Osteoblast (primary cell): ENCODE measurements around the gene PKHD1. TPM values are rescaled to one million over a fixed set of nuclear protein-coding genes. Genes with fewer than 3 reads are reported as not detected.

Experiments
- DNase-seq: peaks from one replicate; pipeline ENCODE4 v3.0.0; 2011; ENCODE audit warnings: low spot score, mixed read lengths; ENCODE audit not compliant: insufficient read length; ENCODE audit errors: missing footprints
- H2AFZ ChIP-seq: 2 replicates; pipeline ENCODE4 v1.6.0; 2011; ENCODE audit warnings: mild to moderate bottlenecking, low read length
- H3K27ac ChIP-seq: 2 replicates; pipeline ENCODE4 v1.5.1; 2011; ENCODE audit warnings: mild to moderate bottlenecking, low read depth, low read length, moderate library complexity
- H3K27me3 ChIP-seq: 2 replicates; pipeline ENCODE4 v1.6.0; 2012; ENCODE audit warnings: mild to moderate bottlenecking, control low read depth, inconsistent platforms, low read length, moderate library complexity; ENCODE audit not compliant: insufficient read depth
- H3K36me3 ChIP-seq: 2 replicates; pipeline ENCODE4 v1.5.1; 2011; ENCODE audit warnings: mild to moderate bottlenecking, low read length, control low read depth, moderate library complexity; ENCODE audit not compliant: insufficient read depth
- H3K4me1 ChIP-seq: 2 replicates; pipeline ENCODE4 v1.5.1; 2011; ENCODE audit warnings: mild to moderate bottlenecking, low read length, control low read depth, moderate library complexity; ENCODE audit not compliant: insufficient read depth
- H3K4me2 ChIP-seq: 2 replicates; pipeline ENCODE4 v1.6.0; 2011; ENCODE audit warnings: mild to moderate bottlenecking, low read length; ENCODE audit not compliant: insufficient read depth
- H3K4me3 ChIP-seq: fragments of 200-600 bp; sonication (generic); 3 replicates; pipeline ENCODE4 v1.5.1; 2012; ENCODE audit warnings: mild to moderate bottlenecking, low read length, inconsistent platforms; ENCODE audit not compliant: insufficient read depth
- H3K79me2 ChIP-seq: 2 replicates; pipeline ENCODE4 v1.6.0; 2012; ENCODE audit warnings: mild to moderate bottlenecking, low read length, control low read depth, inconsistent platforms; ENCODE audit not compliant: insufficient read depth
- H3K9me3 ChIP-seq: 2 replicates; pipeline ENCODE4 v1.5.1; 2011; ENCODE audit warnings: low read depth, low read length, control low read depth
- H4K20me1 ChIP-seq: 2 replicates; pipeline ENCODE4 v1.6.0; 2012; ENCODE audit warnings: mild to moderate bottlenecking, low read length, control low read depth; ENCODE audit not compliant: insufficient read depth
- CTCF ChIP-seq: IDR thresholded peaks from 2 replicates; pipeline ENCODE4 v1.5.1; 2011; ENCODE audit warnings: mild to moderate bottlenecking, low read depth, low read length, moderate library complexity; ENCODE audit errors: extremely low read depth
- total RNA-seq: library from RNA; depleted of rRNA; stranded (reverse); fragments of >200 nt; gene quantifications from 2 replicates; pipeline ENCODE4 v1.2.3, GENCODE V29; 2012

The PKHD1 gene
- total RNA-seq, 1 donor: not detected

GRCh38 chr6:52059821-52060220 is 27.6 kb downstream of the PKHD1 start:
- H3K36me3 ChIP-seq: no peaks in the 10 kb centered on the region
- no peak for TF ChIP-seq CTCF
- H4K20me1 ChIP-seq: no peaks in the 10 kb centered on the region

GRCh38 chr6:52055451-52055850 is 32.0 kb downstream of the PKHD1 start:
- no peaks in the 10 kb centered on the region for H3K4me1 ChIP-seq
- H3K27ac ChIP-seq: no peak overlapping the region
- no peaks in the 10 kb centered on the region for H3K9me3 ChIP-seq
- DNase-seq: no peak
- H3K4me3 ChIP-seq: no peak overlapping the region
- H3K27me3 ChIP-seq: no peaks in the 10 kb centered on the region
- H3K4me2 ChIP-seq: no peak overlapping the region
- H3K79me2 ChIP-seq: no peaks in the 10 kb centered on the region
- no peak for TF ChIP-seq CTCF
- no peaks in the 10 kb centered on the region for H4K20me1 ChIP-seq
- H3K36me3 ChIP-seq: no peaks in the 10 kb centered on the region
- H2AFZ ChIP-seq: no peak overlapping the region

More at GRCh38 chr6:52059821-52060220, 27.6 kb downstream of the PKHD1 start:
- Histone ChIP-seq H3K27me3 (no peaks in the 10 kb centered on the region), H3K4me1 (no peaks in the 10 kb centered on the region), H3K9me3 (no peaks in the 10 kb centered on the region), H3K79me2 (no peaks in the 10 kb centered on the region), H3K4me2 (no peak overlapping the region), H2AFZ (no peak overlapping the region), H3K27ac (no peak overlapping the region), H3K4me3 (no peak overlapping the region)
- no peak for DNase-seq

- H3K79me2 ChIP-seq: no peaks in the 10 kb centered on the region
- H3K9me3 ChIP-seq: no peaks in the 10 kb centered on the region
- H4K20me1 ChIP-seq: no peaks in the 10 kb centered on the region
- no peak overlapping the region for H2AFZ ChIP-seq
- H3K27ac ChIP-seq: no peak overlapping the region
- no peak for DNase-seq
- H3K4me3 ChIP-seq: no peak overlapping the region
- no peaks in the 10 kb centered on the region for H3K27me3 ChIP-seq
- H3K4me1 ChIP-seq: no peaks in the 10 kb centered on the region
- H3K4me2 ChIP-seq: no peak overlapping the region
- no peaks in the 10 kb centered on the region for H3K36me3 ChIP-seq
- TF ChIP-seq CTCF: no peak
Measured at GRCh38 chr6:52053038-52053695, 34.2 kb downstream of the PKHD1 start.

- Histone ChIP-seq H3K9me3 (no peaks in the 10 kb centered on the region), H4K20me1 (no peaks in the 10 kb centered on the region), H3K79me2 (no peaks in the 10 kb centered on the region), H3K27me3 (no peaks in the 10 kb centered on the region), H3K4me2 (no peak overlapping the region), H3K4me3 (no peak overlapping the region), H3K4me1 (no peaks in the 10 kb centered on the region), H3K36me3 (no peaks in the 10 kb centered on the region), H2AFZ (no peak overlapping the region), H3K27ac (no peak overlapping the region)
- DNase-seq: no peak
- TF ChIP-seq CTCF: no peak
Measured at GRCh38 chr6:52050051-52050405, 37.4 kb downstream of the PKHD1 start.
